Osteocyte (in vitro differentiated cells): ENCODE results near the gene FTO. TPM values are rescaled to one million over a fixed set of nuclear protein-coding genes. Genes with fewer than 3 reads are reported as not detected.

ENCODE experiments used
- DNase-seq: peaks from one replicate; pipeline ENCODE4 v3.0.0; 2021; ENCODE audit warnings: mixed read lengths; ENCODE audit not compliant: unreplicated experiment; ENCODE audit errors: extremely low spot score
- H3K27ac Mint-ChIP-seq: one replicate; pipeline ENCODE4 v1.8.0; 2021; ENCODE audit warnings: mild to moderate bottlenecking, mixed read lengths; ENCODE audit not compliant: unreplicated experiment
- H3K27me3 Mint-ChIP-seq: one replicate; pipeline ENCODE4 v1.8.0; 2021; ENCODE audit warnings: mixed read lengths; ENCODE audit not compliant: unreplicated experiment
- H3K36me3 Mint-ChIP-seq: one replicate; pipeline ENCODE4 v1.8.0; 2021; ENCODE audit warnings: mixed read lengths; ENCODE audit not compliant: unreplicated experiment
- H3K4me1 Mint-ChIP-seq: one replicate; pipeline ENCODE4 v1.8.0; 2021; ENCODE audit warnings: mixed read lengths; ENCODE audit not compliant: unreplicated experiment
- H3K4me3 Mint-ChIP-seq: one replicate; pipeline ENCODE4 v1.8.0; 2021; ENCODE audit warnings: mild to moderate bottlenecking, moderate library complexity, mixed read lengths; ENCODE audit not compliant: unreplicated experiment
- H3K9me3 Mint-ChIP-seq: one replicate; pipeline ENCODE4 v1.8.0; 2021; ENCODE audit warnings: mixed read lengths; ENCODE audit not compliant: unreplicated experiment
- total RNA-seq: library from RNA; stranded (reverse); gene quantifications from 2 replicates; pipeline ENCODE4 v1.2.1, GENCODE V29; 2021
- TF ChIP-seq, protein P1 (sequence below): fragments of 200-600 bp; sonication (generic); IDR thresholded peaks from 2 replicates; pipeline ENCODE4 v1.5.0; 2021; ENCODE audit warnings: antibody characterized with exemption, mild to moderate bottlenecking, moderate library complexity

FTO gene
- total RNA-seq, 1 donor from 2014 or later, result 108 TPM

DNA sequence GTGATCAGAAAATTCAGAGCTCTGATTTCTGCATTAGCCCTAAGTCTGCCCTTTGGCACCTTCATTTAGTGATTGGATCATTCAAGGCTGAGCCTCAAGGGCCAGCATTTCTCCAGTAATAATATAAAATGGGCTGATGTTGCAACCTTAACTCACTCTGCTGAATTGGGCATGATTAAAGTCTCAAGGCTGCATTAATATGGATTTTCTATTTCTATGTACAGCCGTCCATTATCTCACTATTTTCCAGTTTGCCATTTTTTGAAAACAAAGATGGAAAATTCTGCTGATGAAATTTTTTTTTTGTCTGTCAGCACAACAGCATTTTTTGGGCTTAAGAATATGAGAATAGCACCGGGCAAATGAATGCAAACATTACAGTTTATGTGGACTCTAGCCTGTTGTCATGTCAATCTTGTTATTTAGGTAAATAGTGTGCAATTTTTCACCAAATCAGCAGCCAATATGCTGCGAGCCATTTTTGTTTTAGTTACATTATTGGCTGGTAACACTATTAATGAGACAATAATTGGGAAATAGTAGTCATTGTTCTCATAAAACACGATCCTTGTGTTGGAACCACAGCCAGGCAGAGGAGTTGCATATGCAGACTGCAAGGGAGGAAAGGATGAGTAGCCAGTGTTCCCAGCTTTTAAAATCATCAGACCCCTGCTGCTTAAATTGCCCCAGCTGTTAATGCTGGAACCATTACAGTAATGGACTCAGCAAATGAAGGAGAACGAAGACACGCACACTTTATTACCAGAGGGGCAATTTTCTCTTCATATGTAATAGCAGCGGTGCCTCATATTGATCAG, 10.5 kb downstream of the FTO start:
- H3K4me3 Mint-ChIP-seq, result no peak overlapping the region
- TF ChIP-seq, protein P1, sequence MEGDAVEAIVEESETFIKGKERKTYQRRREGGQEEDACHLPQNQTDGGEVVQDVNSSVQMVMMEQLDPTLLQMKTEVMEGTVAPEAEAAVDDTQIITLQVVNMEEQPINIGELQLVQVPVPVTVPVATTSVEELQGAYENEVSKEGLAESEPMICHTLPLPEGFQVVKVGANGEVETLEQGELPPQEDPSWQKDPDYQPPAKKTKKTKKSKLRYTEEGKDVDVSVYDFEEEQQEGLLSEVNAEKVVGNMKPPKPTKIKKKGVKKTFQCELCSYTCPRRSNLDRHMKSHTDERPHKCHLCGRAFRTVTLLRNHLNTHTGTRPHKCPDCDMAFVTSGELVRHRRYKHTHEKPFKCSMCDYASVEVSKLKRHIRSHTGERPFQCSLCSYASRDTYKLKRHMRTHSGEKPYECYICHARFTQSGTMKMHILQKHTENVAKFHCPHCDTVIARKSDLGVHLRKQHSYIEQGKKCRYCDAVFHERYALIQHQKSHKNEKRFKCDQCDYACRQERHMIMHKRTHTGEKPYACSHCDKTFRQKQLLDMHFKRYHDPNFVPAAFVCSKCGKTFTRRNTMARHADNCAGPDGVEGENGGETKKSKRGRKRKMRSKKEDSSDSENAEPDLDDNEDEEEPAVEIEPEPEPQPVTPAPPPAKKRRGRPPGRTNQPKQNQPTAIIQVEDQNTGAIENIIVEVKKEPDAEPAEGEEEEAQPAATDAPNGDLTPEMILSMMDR, result no peak
- no peaks in the 10 kb centered on the region for H3K27me3 Mint-ChIP-seq
- H3K4me1 Mint-ChIP-seq, result peaks cover 6% of the 10 kb centered on the region
- H3K36me3 Mint-ChIP-seq, result no peaks in the 10 kb centered on the region
- no peak overlapping the region for H3K27ac Mint-ChIP-seq
- no peaks in the 10 kb centered on the region for H3K9me3 Mint-ChIP-seq
- no peak for DNase-seq

DNA sequence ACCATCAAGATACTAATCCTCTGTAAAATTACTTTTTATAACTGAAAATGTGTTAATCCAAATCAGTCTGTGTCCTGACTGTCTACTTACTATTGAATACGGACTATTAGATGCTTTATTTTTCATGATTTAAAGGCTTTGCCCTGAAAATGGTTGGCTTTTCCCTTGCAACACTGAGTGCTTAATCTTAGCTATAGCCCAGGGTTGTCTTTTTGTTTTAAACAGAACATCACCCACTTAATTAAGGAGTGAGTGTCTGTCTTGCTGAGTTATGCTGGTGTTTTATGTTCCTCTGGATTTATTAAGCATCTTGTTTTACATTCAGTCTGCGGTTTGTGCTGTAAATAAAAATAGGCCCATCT, 11.0 kb downstream of the FTO start:
- Mint-ChIP-seq H3K9me3 (no peaks in the 10 kb centered on the region), H3K36me3 (no peaks in the 10 kb centered on the region), H3K4me1 (peaks cover 6% of the 10 kb centered on the region), H3K27ac (no peak overlapping the region), H3K27me3 (no peaks in the 10 kb centered on the region), H3K4me3 (no peak overlapping the region)
- TF ChIP-seq, protein P1, result no peak
- DNase-seq, result no peak

DNA sequence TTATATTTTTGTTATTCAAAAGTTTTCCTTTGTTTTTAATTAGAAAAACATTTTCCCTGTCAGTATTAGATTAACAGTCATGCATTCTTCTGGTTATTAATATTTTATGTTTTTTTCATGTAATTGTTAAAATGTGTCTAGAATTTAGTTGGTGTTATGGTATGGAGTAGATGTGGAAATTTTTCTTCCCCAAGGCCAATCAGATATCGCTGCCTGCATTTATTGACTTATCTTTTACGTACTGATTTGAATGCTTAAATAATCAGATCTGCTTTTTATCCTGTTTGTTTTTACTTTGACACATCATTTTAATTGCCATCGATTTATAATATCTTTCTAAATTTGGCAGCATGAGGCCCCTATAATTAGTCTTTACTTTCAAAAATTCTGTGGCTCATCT, 13.6 kb downstream of the FTO start:
- Mint-ChIP-seq H3K27me3 (no peaks in the 10 kb centered on the region), H3K36me3 (peaks cover 2% of the 10 kb centered on the region), H3K27ac (no peak overlapping the region), H3K4me3 (no peak overlapping the region), H3K4me1 (peaks cover 6% of the 10 kb centered on the region), H3K9me3 (no peaks in the 10 kb centered on the region)
- no peak for DNase-seq
- TF ChIP-seq, protein P1, result no peak

DNA sequence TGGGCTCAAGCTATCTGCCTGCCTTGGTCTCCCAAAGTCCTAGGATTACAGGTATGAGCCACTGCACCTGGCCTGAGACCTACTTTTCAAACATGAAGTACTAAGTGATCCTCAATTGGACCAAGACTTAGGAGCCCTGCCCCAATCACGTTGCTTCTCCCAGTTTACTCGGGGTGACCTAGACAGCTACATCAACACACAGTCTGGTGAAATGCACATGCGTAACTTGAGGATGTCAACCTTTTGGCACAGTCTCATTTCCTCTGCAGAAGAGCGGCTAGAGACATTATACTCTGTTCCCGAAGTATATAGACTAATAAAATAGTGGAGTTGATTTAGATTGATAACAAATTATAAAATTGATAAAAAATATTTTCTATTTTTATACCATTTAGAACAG, 17.1 kb downstream of the FTO start:
- peaks cover 2% of the 10 kb centered on the region for H3K36me3 Mint-ChIP-seq
- no peak overlapping the region for H3K4me3 Mint-ChIP-seq
- peaks cover 6% of the 10 kb centered on the region for H3K4me1 Mint-ChIP-seq
- H3K9me3 Mint-ChIP-seq, result no peaks in the 10 kb centered on the region
- no peak for DNase-seq
- H3K27me3 Mint-ChIP-seq, result no peaks in the 10 kb centered on the region
- TF ChIP-seq, protein P1, result no peak
- H3K27ac Mint-ChIP-seq, result no peak overlapping the region

DNA sequence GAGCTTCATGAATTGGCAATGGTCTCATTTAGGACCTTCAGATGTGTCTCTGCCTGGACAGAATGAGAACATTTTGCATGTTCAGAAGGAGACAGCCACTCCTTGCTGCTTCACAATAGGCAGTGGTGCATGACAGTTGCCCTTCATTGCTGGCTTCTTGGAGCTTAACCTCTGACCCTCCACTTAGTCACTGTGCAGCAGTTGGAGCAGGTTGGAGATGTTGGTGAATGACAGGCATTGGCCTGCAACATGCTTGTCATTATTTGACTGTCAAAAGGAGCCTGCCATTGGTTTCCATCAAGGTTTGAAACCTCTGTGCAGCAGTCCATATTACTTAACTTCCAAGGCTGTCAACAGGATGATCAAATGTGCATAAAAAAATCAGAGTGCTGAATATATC, 22.7 kb downstream of the FTO start:
- Mint-ChIP-seq H3K4me1 (peaks cover 18% of the 10 kb centered on the region), H3K4me3 (no peak overlapping the region), H3K27me3 (no peaks in the 10 kb centered on the region), H3K9me3 (no peaks in the 10 kb centered on the region), H3K27ac (no peak overlapping the region), H3K36me3 (peaks cover 4% of the 10 kb centered on the region)
- TF ChIP-seq, protein P1, result no peak
- no peak for DNase-seq
